Astrocyte of the cerebellum (primary cell): ENCODE results near the gene CDKN2B-AS1.

Source experiments
- DNase-seq: peaks from one replicate; pipeline ENCODE4 v3.0.0-alpha.2; 2011; ENCODE audit warnings: low read depth
- H3K4me3 ChIP-seq: 2 replicates; pipeline ENCODE4 v1.5.1; 2011; ENCODE audit warnings: mild to moderate bottlenecking, low read depth, low read length, moderate library complexity
- CTCF ChIP-seq: IDR thresholded peaks from 2 replicates; pipeline ENCODE4 v1.5.1; 2012; ENCODE audit warnings: low read length, low read depth, moderate library complexity, mild to moderate bottlenecking; ENCODE audit errors: missing control alignments
- in situ Hi-C: cut with HindIII; loops from 2 replicates; pipeline ENCODE4 v1.10.0; 2017; ENCODE audit warnings: low sequenced_read_pairs

The CDKN2B-AS1 gene

GRCh38 chr9:22084336-22085035 is 89.9 kb downstream of the CDKN2B-AS1 start:
- in situ Hi-C loops, result loop anchor here (5.0 kb wide), 1 partner anchor 43 kb away; no protein-coding TSS in a partner anchor
- peak; percentile 82 for DNase-seq
- no peak overlapping the region for H3K4me3 ChIP-seq
- TF ChIP-seq CTCF, result no peak

DNA sequence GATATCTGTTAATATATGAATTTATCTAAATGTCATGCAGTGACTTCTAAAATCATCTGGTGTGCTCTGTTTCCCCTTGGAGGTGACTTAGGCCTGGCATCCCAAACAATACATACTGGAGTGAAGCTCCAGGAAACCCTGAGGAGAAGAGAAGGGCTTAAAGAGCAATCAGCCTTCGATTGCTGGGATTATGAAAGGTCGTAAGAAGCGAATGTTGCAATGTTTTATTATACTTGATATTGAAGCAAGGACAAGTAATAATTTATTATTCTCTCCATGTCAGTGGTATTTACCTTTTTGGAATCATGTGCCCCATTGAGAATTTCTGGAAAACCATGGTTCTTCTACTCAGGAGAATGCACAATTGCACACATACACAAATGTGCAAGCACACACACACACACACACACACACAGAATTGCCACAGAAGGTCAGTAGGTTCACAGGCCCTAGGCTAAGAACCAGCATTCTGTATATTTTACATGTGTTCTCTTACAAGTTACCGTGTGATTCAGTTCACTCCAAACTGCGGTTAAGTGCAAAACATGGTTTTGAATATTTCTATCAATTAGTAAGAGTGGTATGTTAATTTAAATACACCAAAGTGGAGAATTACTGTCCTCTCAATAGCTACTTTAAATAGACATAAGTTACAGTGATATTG is 93.6 kb downstream of the CDKN2B-AS1 start:
- H3K4me3 ChIP-seq, result no peak overlapping the region
- TF ChIP-seq CTCF, result no peak
- no peak for DNase-seq
- in situ Hi-C loops, result loop anchor here (5.0 kb wide), 1 partner anchor 39 kb away; no protein-coding TSS in a partner anchor

- H3K4me3 ChIP-seq, result no peak overlapping the region
- in situ Hi-C loops, result loop anchor here (5.0 kb wide), 1 partner anchor 39 kb away; no protein-coding TSS in a partner anchor
- no peak for DNase-seq
- TF ChIP-seq CTCF, result no peak
Observed at GRCh38 chr9:22088717-22089061, 94.1 kb downstream of the CDKN2B-AS1 start.

- H3K4me3 ChIP-seq, result no peak overlapping the region
- in situ Hi-C loops, result no loop called here
- DNase-seq, result peak; percentile 43
- TF ChIP-seq CTCF, result no peak
Observed at GRCh38 chr9:22097707-22098106, 103.1 kb downstream of the CDKN2B-AS1 start.

GRCh38 chr9:22098643-22099332 is 104.2 kb downstream of the CDKN2B-AS1 start:
- H3K4me3 ChIP-seq, result no peak overlapping the region
- in situ Hi-C loops, result no loop called here
- TF ChIP-seq CTCF, result no peak
- DNase-seq, result no peak

- in situ Hi-C loops, result no loop called here
- no peak overlapping the region for H3K4me3 ChIP-seq
- TF ChIP-seq CTCF, result no peak
- no peak for DNase-seq
Observed at GRCh38 chr9:22100626-22101025, 106.0 kb downstream of the CDKN2B-AS1 start.
